Measurements from ENCODE around the gene ECI1. TPM values are rescaled to one million over a fixed set of nuclear protein-coding genes. Genes with fewer than 3 reads are reported as not detected.

The ECI1 gene
- total RNA-seq, 2 donors from 2014 or later: 109 to 134 TPM

DNA sequence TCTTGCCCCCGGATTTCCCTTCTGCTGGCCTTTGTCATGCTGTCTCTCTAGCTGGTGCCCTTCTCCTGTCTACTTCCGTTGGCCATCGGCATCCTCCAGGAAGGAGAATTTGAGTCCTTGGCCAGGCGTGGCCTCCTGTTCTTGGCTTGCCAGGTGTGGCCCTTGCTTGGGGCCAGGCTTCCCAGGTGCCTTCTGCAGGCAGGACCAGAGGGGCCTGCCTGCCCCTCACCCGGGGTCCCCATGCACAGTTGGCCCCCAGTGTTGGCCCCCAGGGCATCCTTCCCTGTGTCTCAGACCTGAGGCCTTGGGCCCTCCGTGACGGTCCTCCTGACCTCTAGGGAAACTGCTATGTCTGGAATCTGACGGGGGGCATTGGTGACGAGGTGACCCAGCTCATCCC lies 43.5 kb downstream of the ECI1 start:
- DNase-seq: no peak

DNA sequence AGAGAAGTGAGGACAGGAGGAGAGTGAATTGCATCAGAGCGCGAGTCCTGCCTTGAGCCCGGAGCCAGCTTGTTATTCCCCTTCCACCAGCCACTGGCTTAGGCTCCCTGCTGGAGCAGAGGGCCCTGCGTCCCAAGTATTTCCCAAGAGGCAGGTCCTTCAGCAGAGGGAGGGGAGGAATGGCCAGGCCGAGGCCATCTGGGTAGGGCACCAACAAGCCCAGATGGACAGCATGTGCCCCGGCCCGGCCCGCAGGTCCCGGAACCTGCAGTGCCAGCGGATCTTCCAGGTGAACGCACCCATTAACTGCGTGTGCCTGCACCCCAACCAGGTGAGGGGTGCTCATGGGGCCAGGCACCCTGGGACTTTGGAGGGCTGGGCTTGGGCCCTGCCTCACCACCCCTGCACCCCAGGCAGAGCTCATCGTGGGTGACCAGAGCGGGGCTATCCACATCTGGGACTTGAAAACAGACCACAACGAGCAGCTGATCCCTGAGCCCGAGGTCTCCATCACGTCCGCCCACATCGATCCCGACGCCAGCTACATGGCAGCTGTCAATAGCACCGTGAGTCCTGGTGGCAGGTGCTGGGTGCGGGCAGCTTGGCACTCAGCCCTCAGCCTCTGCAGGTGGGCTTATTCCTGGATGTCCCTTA lies 44.5 kb downstream of the ECI1 start:
- peaks cover 8% of the 10 kb centered on the region for H3K36me3 ChIP-seq
- H3K9ac ChIP-seq (ENCODE audit: low read depth in 2 of 2, low read length in 2 of 2): no peak overlapping the region
- H3K4me3 ChIP-seq: no peak overlapping the region
- H3K27ac ChIP-seq: no peak overlapping the region
- peaks cover 12% of the 10 kb centered on the region for H3K4me1 ChIP-seq
- DNase-seq: no peak
- TF ChIP-seq, protein P1, sequence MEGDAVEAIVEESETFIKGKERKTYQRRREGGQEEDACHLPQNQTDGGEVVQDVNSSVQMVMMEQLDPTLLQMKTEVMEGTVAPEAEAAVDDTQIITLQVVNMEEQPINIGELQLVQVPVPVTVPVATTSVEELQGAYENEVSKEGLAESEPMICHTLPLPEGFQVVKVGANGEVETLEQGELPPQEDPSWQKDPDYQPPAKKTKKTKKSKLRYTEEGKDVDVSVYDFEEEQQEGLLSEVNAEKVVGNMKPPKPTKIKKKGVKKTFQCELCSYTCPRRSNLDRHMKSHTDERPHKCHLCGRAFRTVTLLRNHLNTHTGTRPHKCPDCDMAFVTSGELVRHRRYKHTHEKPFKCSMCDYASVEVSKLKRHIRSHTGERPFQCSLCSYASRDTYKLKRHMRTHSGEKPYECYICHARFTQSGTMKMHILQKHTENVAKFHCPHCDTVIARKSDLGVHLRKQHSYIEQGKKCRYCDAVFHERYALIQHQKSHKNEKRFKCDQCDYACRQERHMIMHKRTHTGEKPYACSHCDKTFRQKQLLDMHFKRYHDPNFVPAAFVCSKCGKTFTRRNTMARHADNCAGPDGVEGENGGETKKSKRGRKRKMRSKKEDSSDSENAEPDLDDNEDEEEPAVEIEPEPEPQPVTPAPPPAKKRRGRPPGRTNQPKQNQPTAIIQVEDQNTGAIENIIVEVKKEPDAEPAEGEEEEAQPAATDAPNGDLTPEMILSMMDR (IDR thresholded peaks at IDR 0.05): no peak
- H3K27me3 ChIP-seq: no peaks in the 10 kb centered on the region
- H3K9me3 ChIP-seq: no peaks in the 10 kb centered on the region
- intact Hi-C loops (cut with DNase I): loop anchor here (10.0 kb wide), 1 partner anchor 308 kb away; the partner anchor contains the start of gene ATP6V0C

More for the DNA sequence above, 43.5 kb downstream of the ECI1 start:
- Histone ChIP-seq H3K27me3 (no peaks in the 10 kb centered on the region), H3K36me3 (peaks cover 8% of the 10 kb centered on the region), H3K9me3 (no peaks in the 10 kb centered on the region), H3K4me3 (no peak overlapping the region), H3K4me1 (peaks cover 20% of the 10 kb centered on the region), H3K9ac (ENCODE audit: low read depth in 2 of 2, low read length in 2 of 2) (no peak overlapping the region), H3K27ac (no peak overlapping the region)
- intact Hi-C loops (cut with DNase I): loop anchor here (10.0 kb wide), 1 partner anchor 307 kb away; the partner anchor contains the start of gene ATP6V0C
- TF ChIP-seq, protein P1 (IDR thresholded peaks at IDR 0.05): no peak

DNA sequence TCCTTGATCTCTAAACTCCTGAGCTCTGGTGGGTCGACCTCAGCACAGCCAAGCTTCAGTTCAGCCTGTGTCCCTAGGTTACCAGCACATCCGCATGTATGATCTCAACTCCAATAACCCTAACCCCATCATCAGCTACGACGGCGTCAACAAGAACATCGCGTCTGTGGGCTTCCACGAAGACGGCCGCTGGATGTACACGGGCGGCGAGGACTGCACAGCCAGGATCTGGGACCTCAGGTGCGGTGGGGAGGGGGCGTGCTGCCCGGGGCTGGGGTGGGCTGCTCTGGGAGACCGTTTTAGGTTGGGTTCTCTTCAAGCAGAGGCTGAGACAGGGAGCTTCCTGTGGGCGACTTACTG lies 45.0 kb downstream of the ECI1 start:
- peak overlapping the region; percentile 66 to 82 for H3K9ac ChIP-seq (ENCODE audit: low read depth in 2 of 2, low read length in 2 of 2)

DNA sequence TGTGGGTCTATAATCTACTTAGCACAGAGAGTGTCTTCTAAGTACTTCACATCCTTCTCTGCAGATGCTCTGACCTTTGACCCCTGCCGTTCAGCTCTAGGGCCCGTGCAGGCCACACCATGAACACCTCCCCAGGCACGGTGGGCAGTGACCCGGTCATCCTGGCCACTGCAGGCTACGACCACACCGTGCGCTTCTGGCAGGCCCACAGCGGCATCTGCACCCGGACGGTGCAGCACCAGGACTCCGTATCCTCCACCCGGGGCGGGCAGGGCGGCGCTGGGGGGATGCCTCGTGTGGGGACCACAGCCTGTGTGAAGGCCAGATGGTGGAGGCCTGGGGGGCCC lies 45.4 kb downstream of the ECI1 start:
- Histone ChIP-seq H3K27ac (peak overlapping the region; percentile 92), H3K27me3 (no peaks in the 10 kb centered on the region), H3K36me3 (peaks cover 8% of the 10 kb centered on the region), H3K4me3 (peak overlapping the region; percentile 58), H3K4me1 (peaks cover 12% of the 10 kb centered on the region), H3K9me3 (no peaks in the 10 kb centered on the region), H3K9ac (ENCODE audit: low read depth in 2 of 2, low read length in 2 of 2) (peak overlapping the region; percentile 66 to 82)
- no peak for DNase-seq
- intact Hi-C loops (cut with DNase I): loop anchor here (10.0 kb wide), 1 partner anchor 309 kb away; the partner anchor contains the start of gene ATP6V0C
- TF ChIP-seq, protein P1 (IDR thresholded peaks at IDR 0.05): no peak

More for the DNA sequence above, 45.0 kb downstream of the ECI1 start:
- no peaks in the 10 kb centered on the region for H3K9me3 ChIP-seq
- H3K27ac ChIP-seq: no peak overlapping the region
- peaks cover 12% of the 10 kb centered on the region for H3K4me1 ChIP-seq
- intact Hi-C loops (cut with DNase I): loop anchor here (10.0 kb wide), 1 partner anchor 308 kb away; the partner anchor contains the start of gene ATP6V0C
- DNase-seq: no peak
- peak overlapping the region; percentile 58 for H3K4me3 ChIP-seq
- no peaks in the 10 kb centered on the region for H3K27me3 ChIP-seq
- TF ChIP-seq, protein P1 (IDR thresholded peaks at IDR 0.05): no peak
- peaks cover 8% of the 10 kb centered on the region for H3K36me3 ChIP-seq

DNA sequence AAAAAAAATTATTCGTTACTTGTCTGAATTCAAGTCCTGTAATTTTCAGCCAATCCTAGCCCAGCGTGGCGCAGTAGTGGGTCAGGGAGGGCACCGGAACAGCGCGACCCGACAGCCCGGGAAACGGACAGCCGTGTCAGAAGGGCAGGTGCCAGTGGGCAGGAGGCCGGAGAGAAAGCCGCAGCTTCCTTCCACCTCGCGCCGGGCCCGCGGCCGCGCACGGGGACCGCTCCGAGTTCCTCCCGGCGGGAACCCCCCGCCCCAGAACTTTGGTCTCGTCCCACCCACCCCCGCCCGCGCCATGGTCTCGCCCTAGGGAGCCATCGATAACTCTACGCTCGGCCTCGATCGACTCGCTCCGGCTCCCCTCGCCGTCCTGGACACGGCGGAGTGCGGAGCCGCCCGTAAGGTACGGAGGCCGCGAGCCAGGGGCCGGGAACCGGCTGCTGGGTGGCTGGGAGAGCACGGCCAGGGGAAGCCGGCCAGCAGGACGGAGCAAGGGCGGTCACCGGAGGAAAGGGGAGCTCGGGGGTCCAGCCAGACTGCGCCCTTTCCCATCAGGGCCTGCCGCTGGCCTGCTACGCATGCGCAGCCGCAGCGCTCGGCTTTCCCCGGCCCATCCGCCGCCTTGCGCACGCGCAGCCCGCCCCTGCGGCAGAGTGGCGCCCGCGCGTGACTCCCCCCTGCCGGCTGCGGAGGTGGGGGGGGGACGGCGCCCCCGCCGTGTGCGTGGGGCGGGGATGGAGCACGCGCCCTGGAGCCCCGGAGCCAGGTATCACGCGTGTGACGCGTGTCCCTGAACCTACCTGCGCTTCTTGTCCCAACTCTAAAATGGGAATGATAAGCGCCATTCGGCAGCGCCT lies 46.1 kb downstream of the ECI1 start, which contains the start of gene MLST8:
Gene MLST8, plus strand, starts transcription at position 351 of the 863 bp plus-strand sequence. CDS start 632 bp downstream, outside the sequence.
- intact Hi-C loops (cut with DNase I): loop anchor here (10.0 kb wide), 1 partner anchor 309 kb away; the partner anchor contains the start of gene ATP6V0C

More for the DNA sequence above, 46.1 kb downstream of the ECI1 start, which contains the start of gene MLST8:
- peak within 1 kb of the TSS; percentile 81 to 82 for H3K9ac ChIP-seq (ENCODE audit: low read depth in 2 of 2, low read length in 2 of 2)
- H3K36me3 ChIP-seq: peaks cover 8% of the 10 kb centered on the region
- H3K27me3 ChIP-seq: no peaks in the 10 kb centered on the region
- TF ChIP-seq, protein P1 (IDR thresholded peaks at IDR 0.05): no peak
- peak within 1 kb of the TSS; percentile 58 for H3K4me3 ChIP-seq
- peak; percentile 83 for DNase-seq
- peak within 1 kb of the TSS; percentile 92 for H3K27ac ChIP-seq
- H3K4me1 ChIP-seq: peaks cover 12% of the 10 kb centered on the region
- no peaks in the 10 kb centered on the region for H3K9me3 ChIP-seq
